Measurements from ENCODE around the gene CFD.

DNA sequence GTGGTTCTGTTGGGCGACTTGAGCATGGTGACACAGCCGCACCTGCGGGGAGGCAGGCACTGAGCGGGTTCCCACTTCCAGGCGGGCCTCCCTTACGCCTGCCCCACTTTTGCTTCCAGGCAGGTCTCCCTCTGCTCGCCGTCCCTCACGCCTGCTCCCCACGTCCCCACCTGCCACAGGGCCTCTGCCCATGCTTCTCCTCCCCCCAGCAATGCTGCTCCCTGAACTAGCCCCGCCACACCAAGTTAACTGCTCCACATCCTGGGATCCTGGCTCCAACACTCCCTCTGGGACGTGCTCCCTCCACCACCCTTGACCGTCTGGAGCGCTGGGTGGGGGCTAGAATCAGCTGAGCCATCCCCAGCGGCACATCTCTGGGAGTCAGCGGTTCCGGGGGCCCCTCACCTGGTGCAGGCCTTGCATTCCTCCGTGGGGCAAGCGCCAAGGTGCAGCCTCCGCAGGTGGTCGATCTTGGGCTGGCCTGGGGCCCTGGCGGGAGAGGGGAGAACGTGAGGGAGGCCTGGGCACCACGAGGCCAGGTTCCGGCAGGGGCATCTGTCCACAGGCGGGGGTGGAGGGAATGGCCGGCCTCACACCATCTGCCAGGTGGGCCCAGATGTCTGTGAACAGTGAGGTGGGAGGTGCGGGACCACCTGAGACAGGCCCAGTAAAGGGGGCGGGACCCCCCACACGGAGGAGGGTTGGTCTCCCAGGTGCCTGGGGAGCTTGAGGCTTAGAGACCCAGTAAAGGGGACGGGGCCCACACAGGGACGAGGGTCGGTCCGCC lies 9.2 kb downstream of the CFD start:
- TF ChIP-seq, protein P1, sequence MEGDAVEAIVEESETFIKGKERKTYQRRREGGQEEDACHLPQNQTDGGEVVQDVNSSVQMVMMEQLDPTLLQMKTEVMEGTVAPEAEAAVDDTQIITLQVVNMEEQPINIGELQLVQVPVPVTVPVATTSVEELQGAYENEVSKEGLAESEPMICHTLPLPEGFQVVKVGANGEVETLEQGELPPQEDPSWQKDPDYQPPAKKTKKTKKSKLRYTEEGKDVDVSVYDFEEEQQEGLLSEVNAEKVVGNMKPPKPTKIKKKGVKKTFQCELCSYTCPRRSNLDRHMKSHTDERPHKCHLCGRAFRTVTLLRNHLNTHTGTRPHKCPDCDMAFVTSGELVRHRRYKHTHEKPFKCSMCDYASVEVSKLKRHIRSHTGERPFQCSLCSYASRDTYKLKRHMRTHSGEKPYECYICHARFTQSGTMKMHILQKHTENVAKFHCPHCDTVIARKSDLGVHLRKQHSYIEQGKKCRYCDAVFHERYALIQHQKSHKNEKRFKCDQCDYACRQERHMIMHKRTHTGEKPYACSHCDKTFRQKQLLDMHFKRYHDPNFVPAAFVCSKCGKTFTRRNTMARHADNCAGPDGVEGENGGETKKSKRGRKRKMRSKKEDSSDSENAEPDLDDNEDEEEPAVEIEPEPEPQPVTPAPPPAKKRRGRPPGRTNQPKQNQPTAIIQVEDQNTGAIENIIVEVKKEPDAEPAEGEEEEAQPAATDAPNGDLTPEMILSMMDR (conservative IDR thresholded peaks at IDR 0.05), result no peak
- no peak for TF ChIP-seq EZH2 (IDR thresholded peaks at IDR 0.05; ENCODE audit: low read depth)
